Breast epithelium (tissue), 4 donors: ENCODE data around the gene WDR7. TPM values are rescaled to one million over a fixed set of nuclear protein-coding genes. Genes with fewer than 3 reads are reported as not detected.

Experiments
- DNase-seq, 2 donors: peaks; one replicate each; pipeline ENCODE4 v3.0.0-alpha.2; 2019; ENCODE audit warnings: low spot score in 2 of 2
- H3K27ac ChIP-seq, 2 donors: fragments of 200-600 bp; sonication (generic) in 1 of 2; one replicate each; pipeline ENCODE4 v1.5.1; 2016 to 2019; ENCODE audit warnings: mild to moderate bottlenecking in 1 of 2
- H3K27me3 ChIP-seq, 2 donors: fragments of 200-600 bp; sonication (generic) in 1 of 2; one replicate each; pipeline versions ENCODE4 v1.5.1 to v1.6.0; 2017 to 2019; ENCODE audit warnings: control low read depth in 1 of 2, mild to moderate bottlenecking in 1 of 2
- H3K36me3 ChIP-seq: fragments of 200-600 bp; one replicate; pipeline ENCODE4 v1.5.1; 2019
- H3K4me1 ChIP-seq, 2 donors: fragments of 200-600 bp; sonication (generic); one replicate each; pipeline ENCODE4 v1.5.1; 2016 to 2019; ENCODE audit warnings: control low read depth in 1 of 2
- H3K4me3 ChIP-seq, 3 donors: fragments of 200-600 bp; sonication (generic); 1 replicate in 2 of 3; 2 replicates in 1 of 3; pipeline ENCODE4 v1.5.1; 2016 to 2019; ENCODE audit warnings: mild to moderate bottlenecking in 3 of 3, moderate library complexity in 2 of 3
- H3K9me3 ChIP-seq, 2 donors: fragments of 200-600 bp; sonication (generic) in 1 of 2; one replicate each; pipeline ENCODE4 v1.5.1; 2016 to 2019; ENCODE audit warnings: control low read depth in 1 of 2
- POLR2A ChIP-seq: fragments of 450-650 bp; IDR thresholded peaks from one replicate; pipeline ENCODE4 v1.6.1; 2016; ENCODE audit warnings: antibody characterized with exemption, mild to moderate bottlenecking, moderate library complexity
- POLR2AphosphoS5 ChIP-seq, 3 donors: sonication (generic); formaldehyde crosslinking; IDR thresholded peaks; one replicate each; pipeline ENCODE4 v1.6.1; 2017; ENCODE audit warnings: antibody characterized with exemption in 3 of 3
- intact Hi-C: fragments of 100-400 bp; cut with DNase I; formaldehyde crosslinking; loops from one replicate; pipeline ENCODE4 v1.15.1; 2023; ENCODE audit warnings: low total_unique reads
- total RNA-seq, 3 donors: library from RNA; depleted of rRNA; stranded (reverse); fragments of >200 nt; gene quantifications; one replicate each; pipeline ENCODE4 v1.1.0, GENCODE V29; 2016
- TF ChIP-seq, protein P1 (sequence below), 3 donors: fragments of 450-650 bp; IDR thresholded peaks; one replicate each; pipeline ENCODE4 v1.5.1; 2016 to 2017; ENCODE audit warnings: antibody characterized with exemption in 3 of 3, mild to moderate bottlenecking in 3 of 3, moderate library complexity in 3 of 3

The WDR7 gene
- total RNA-seq, 3 donors from 2014 or later, result 28.3 to 32.6 (median 31.1) TPM

DNA sequence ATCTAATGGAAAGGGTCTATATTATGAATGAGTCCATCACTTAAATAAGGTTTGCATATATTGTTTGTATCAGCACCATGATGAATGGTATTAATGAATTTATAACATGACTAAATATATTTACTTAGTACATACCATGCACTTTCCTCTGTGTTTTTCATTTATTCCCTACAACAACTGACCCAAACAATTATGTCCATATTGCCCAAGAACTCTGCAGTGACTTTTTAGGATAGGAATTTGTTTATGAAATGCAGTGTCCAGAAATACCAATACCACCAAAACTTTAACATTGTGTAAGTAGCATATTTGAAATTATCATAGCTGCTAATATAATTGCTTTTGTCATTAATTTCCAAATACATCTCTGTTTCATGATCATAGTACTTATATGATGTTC, 119.7 kb downstream of the WDR7 start:
- H3K4me1 ChIP-seq, result no peaks in the 10 kb centered on the region
- no peak overlapping the region for H3K4me3 ChIP-seq
- no peaks in the 10 kb centered on the region for H3K36me3 ChIP-seq
- H3K9me3 ChIP-seq, result no peaks in the 10 kb centered on the region
- no peak for DNase-seq
- no peaks in the 10 kb centered on the region for H3K27me3 ChIP-seq
- no peak overlapping the region for H3K27ac ChIP-seq
- TF ChIP-seq POLR2A (no peak), POLR2AphosphoS5 (IDR thresholded peaks at IDR 0.05) (no peak)
- TF ChIP-seq, protein P1, sequence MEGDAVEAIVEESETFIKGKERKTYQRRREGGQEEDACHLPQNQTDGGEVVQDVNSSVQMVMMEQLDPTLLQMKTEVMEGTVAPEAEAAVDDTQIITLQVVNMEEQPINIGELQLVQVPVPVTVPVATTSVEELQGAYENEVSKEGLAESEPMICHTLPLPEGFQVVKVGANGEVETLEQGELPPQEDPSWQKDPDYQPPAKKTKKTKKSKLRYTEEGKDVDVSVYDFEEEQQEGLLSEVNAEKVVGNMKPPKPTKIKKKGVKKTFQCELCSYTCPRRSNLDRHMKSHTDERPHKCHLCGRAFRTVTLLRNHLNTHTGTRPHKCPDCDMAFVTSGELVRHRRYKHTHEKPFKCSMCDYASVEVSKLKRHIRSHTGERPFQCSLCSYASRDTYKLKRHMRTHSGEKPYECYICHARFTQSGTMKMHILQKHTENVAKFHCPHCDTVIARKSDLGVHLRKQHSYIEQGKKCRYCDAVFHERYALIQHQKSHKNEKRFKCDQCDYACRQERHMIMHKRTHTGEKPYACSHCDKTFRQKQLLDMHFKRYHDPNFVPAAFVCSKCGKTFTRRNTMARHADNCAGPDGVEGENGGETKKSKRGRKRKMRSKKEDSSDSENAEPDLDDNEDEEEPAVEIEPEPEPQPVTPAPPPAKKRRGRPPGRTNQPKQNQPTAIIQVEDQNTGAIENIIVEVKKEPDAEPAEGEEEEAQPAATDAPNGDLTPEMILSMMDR (IDR thresholded peaks at IDR 0.05), result no peak
- intact Hi-C loops, result no loop called here

DNA sequence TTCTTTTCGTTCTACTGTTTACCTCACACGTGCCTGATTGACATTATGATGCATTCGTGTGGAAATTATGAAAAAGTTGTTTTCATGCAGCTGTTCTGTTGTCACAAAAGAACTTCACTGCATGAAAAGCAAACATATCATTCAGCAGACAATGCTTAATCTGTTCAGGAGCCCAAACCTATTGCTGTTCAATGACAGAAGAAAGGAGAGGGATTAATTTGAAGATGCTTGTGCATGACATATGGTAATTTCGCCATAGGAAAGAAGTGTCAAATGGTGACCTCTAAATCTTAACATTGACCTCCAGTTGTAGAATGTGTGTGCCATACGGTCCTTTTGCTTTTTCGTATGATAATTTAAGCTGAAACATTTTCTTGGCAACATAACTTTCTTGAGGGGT, 124.5 kb downstream of the WDR7 start:
- no peaks in the 10 kb centered on the region for H3K9me3 ChIP-seq
- H3K36me3 ChIP-seq, result no peaks in the 10 kb centered on the region
- intact Hi-C loops, result no loop called here
- H3K27ac ChIP-seq, result no peak overlapping the region
- no peaks in the 10 kb centered on the region for H3K4me1 ChIP-seq
- H3K4me3 ChIP-seq, result no peak overlapping the region
- DNase-seq, result no peak
- no peaks in the 10 kb centered on the region for H3K27me3 ChIP-seq
- TF ChIP-seq POLR2AphosphoS5 (IDR thresholded peaks at IDR 0.05) (no peak), POLR2A (no peak)
- TF ChIP-seq, protein P1 (IDR thresholded peaks at IDR 0.05), result no peak

DNA sequence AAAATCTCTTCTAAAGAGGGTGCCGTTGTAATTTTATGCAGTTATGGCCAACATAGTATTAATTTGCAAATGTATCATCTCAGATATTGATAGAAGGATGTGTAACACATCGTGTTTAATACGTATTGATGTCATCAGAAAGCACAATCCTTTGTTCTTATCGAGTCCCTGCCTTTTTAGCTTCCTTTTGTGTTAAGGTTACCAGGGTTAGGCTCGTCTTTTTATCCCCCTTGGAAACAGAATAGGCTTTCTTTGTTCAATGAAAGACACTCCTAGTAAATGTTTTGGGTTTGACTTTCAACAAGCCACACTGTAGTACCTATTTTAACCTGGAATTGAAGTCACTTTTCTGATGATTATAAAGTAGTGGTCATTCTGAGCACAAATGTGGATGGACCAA, 136.2 kb downstream of the WDR7 start:
- H3K4me3 ChIP-seq, result no peak overlapping the region
- H3K4me1 ChIP-seq, result no peaks in the 10 kb centered on the region
- no peak overlapping the region for H3K27ac ChIP-seq
- intact Hi-C loops, result no loop called here
- no peaks in the 10 kb centered on the region for H3K36me3 ChIP-seq
- no peak for DNase-seq
- H3K9me3 ChIP-seq, result no peaks in the 10 kb centered on the region
- TF ChIP-seq POLR2AphosphoS5 (IDR thresholded peaks at IDR 0.05), result no peak
- TF ChIP-seq, protein P1 (IDR thresholded peaks at IDR 0.05), result no peak
- no peak for TF ChIP-seq POLR2A
- H3K27me3 ChIP-seq, result no peaks in the 10 kb centered on the region

DNA sequence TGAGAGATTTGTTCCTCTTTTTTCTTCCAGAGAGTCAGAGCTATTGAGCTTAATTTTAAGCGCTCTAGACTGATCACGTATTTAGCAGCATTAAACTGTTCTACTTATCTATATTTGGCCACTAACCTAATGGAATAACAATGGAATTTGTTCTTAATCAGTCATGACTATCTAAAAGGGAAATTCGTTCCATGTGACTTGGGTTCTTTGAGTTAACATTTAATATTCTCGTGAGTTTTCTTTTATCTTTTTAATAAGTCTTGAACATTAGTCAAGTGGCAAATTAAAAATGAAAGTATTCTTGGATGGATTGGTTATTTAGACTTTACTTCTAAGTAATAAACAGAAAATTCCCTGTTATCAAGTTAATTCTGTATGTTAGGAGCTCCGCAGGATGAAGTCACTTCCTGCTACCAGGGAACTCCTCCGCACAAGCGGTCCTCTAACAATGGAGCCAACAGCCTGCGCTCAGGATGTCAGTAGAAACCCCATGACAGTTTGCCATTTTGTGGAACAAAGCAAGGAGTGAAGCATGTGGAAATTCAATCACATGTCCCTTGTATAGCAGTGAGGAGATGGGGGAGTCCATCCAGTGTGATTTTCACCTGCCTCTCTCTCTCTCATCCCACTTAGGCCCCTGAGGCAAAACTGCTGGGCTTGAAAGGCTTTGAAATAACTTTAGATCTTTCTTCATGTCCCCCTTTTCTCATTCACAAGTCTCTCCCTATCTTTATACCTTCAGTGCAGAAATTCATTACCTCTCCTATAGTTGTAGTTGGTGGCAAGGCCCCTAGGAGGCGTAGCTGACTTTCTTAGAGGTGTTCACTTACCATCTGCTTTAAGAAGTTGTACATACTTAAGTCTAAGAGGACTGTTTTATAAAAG, 138.1 kb downstream of the WDR7 start:
- Histone ChIP-seq H3K4me3 (no peak overlapping the region), H3K27ac (no peak overlapping the region), H3K4me1 (no peaks in the 10 kb centered on the region), H3K27me3 (no peaks in the 10 kb centered on the region), H3K9me3 (no peaks in the 10 kb centered on the region), H3K36me3 (no peaks in the 10 kb centered on the region)
- no peak for DNase-seq
- TF ChIP-seq POLR2A (no peak), POLR2AphosphoS5 (IDR thresholded peaks at IDR 0.05) (no peak)
- TF ChIP-seq, protein P1 (IDR thresholded peaks at IDR 0.05), result no peak
- intact Hi-C loops, result no loop called here

DNA sequence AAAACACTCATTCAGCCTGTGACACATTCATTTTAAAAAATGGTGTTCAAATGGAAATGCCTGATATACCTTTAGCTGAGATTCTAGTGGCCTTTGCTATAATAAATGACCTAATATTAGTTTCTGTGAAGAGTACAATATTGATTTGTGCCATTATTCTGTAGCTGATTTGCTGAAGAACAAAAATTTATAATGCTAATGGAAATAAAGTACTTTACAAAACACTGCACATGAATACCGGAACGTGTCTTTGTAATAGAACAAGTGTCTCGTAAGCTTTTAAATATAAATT, 138.7 kb downstream of the WDR7 start:
- H3K4me1 ChIP-seq, result no peaks in the 10 kb centered on the region
- no peak for DNase-seq
- no peaks in the 10 kb centered on the region for H3K36me3 ChIP-seq
- TF ChIP-seq, protein P1 (IDR thresholded peaks at IDR 0.05), result no peak
- TF ChIP-seq POLR2A (no peak), POLR2AphosphoS5 (IDR thresholded peaks at IDR 0.05) (no peak)
- no peaks in the 10 kb centered on the region for H3K27me3 ChIP-seq
- intact Hi-C loops, result no loop called here
- H3K9me3 ChIP-seq, result no peaks in the 10 kb centered on the region
- H3K4me3 ChIP-seq, result no peak overlapping the region
- H3K27ac ChIP-seq, result no peak overlapping the region
